GM23338 (cell line): ENCODE results near the gene HPGD.

ENCODE experiments used
- CTCF ChIP-seq, 2 experiments: fragments of 200-600 bp in 1 of 2; sonication (generic) in 1 of 2; conservative IDR thresholded peaks; 2 replicates each; pipeline versions ENCODE4 v1.5.1 to v1.6.1; 2016 to 2017; ENCODE audit warnings: antibody characterized with exemption in 2 of 2, low read depth in 2 of 2, mild to moderate bottlenecking in 2 of 2, moderate library complexity in 1 of 2
- EZH2 ChIP-seq: fragments of 200-600 bp; sonication (generic); IDR thresholded peaks from one replicate; pipeline ENCODE4 v1.8.0; 2017; ENCODE audit warnings: antibody characterized with exemption, mild to moderate bottlenecking, low read depth; ENCODE audit not compliant: unreplicated experiment
- POLR2AphosphoS5 ChIP-seq: IDR thresholded peaks from 2 replicates; pipeline ENCODE4 v1.6.1; 2016; ENCODE audit warnings: antibody characterized with exemption, low read depth

- TF ChIP-seq POLR2AphosphoS5, result no peak
- TF ChIP-seq CTCF (conservative IDR thresholded peaks at IDR 0.05; ENCODE audit: low read depth in 2 of 2), result no peak
- TF ChIP-seq EZH2, result no peak
These were observed 23.0 kb upstream of the HPGD start for GRCh38 chr4:174545268-174545667.
